Islet of Langerhans (tissue), 1 donor: ENCODE data around the gene SMIM43.
"Not testable (repeated sequence)": the region's sequence is repeated elsewhere in the genome, so short reads cannot be mapped to it uniquely, and the experiment has no call there.

Experiments
- FAIRE-seq: peaks from one replicate; lab custom pipeline; 2011; peaks lifted over from hg19 to GRCh38; lab: Jason Lieb, UNC

SMIM43 gene

GRCh38 chr4:121778991-121779628 is 14.1 kb upstream of the SMIM43 start:
- FAIRE-seq, result no peak

GRCh38 chr4:121777625-121778024 is 12.7 kb upstream of the SMIM43 start:
- no peak for FAIRE-seq

GRCh38 chr4:121776610-121777401 is 11.8 kb upstream of the SMIM43 start:
- FAIRE-seq, result no peak

GRCh38 chr4:121773883-121774282 is 8.9 kb upstream of the SMIM43 start:
- no peak for FAIRE-seq

GRCh38 chr4:121771869-121772268 is 6.9 kb upstream of the SMIM43 start:
- FAIRE-seq, result no peak

GRCh38 chr4:121769341-121769740 is 4.4 kb upstream of the SMIM43 start:
- no peak for FAIRE-seq

GRCh38 chr4:121767166-121767565 is 2.2 kb upstream of the SMIM43 start:
- FAIRE-seq, result no peak

- FAIRE-seq, result no peak
Observed at GRCh38 chr4:121765971-121766538, 1.1 kb upstream of the SMIM43 start.

GRCh38 chr4:121765368-121765705 is 373 bp upstream of the SMIM43 start:
- FAIRE-seq, result no peak

GRCh38 chr4:121764303-121764701 is 662 bp downstream of the SMIM43 start:
- no peak for FAIRE-seq

GRCh38 chr4:121760205-121760604 is 4.8 kb downstream of the SMIM43 start:
- no peak for FAIRE-seq

GRCh38 chr4:121758925-121759568 is 5.9 kb downstream of the SMIM43 start:
- no peak for FAIRE-seq

GRCh38 chr4:121752142-121752541 is 12.8 kb downstream of the SMIM43 start:
- not testable (repeated sequence) for FAIRE-seq

GRCh38 chr4:121749225-121749624 is 15.7 kb downstream of the SMIM43 start:
- FAIRE-seq, result no peak

GRCh38 chr4:121742794-121743193 is 22.2 kb downstream of the SMIM43 start:
- no peak for FAIRE-seq

GRCh38 chr4:121741751-121742150 is 23.2 kb downstream of the SMIM43 start:
- no peak for FAIRE-seq

- no peak for FAIRE-seq
Observed at GRCh38 chr4:121740796-121741409, 24.1 kb downstream of the SMIM43 start.

- FAIRE-seq, result no peak
Observed at GRCh38 chr4:121739575-121739974, 25.4 kb downstream of the SMIM43 start.

- FAIRE-seq, result no peak
Observed at GRCh38 chr4:121738780-121739535, 26.0 kb downstream of the SMIM43 start.

- no peak for FAIRE-seq
Observed at GRCh38 chr4:121737846-121738554, 27.0 kb downstream of the SMIM43 start.

GRCh38 chr4:121736735-121737351 is 28.1 kb downstream of the SMIM43 start:
- no peak for FAIRE-seq
